ENCODE results near the gene FST.

The FST gene

DNA sequence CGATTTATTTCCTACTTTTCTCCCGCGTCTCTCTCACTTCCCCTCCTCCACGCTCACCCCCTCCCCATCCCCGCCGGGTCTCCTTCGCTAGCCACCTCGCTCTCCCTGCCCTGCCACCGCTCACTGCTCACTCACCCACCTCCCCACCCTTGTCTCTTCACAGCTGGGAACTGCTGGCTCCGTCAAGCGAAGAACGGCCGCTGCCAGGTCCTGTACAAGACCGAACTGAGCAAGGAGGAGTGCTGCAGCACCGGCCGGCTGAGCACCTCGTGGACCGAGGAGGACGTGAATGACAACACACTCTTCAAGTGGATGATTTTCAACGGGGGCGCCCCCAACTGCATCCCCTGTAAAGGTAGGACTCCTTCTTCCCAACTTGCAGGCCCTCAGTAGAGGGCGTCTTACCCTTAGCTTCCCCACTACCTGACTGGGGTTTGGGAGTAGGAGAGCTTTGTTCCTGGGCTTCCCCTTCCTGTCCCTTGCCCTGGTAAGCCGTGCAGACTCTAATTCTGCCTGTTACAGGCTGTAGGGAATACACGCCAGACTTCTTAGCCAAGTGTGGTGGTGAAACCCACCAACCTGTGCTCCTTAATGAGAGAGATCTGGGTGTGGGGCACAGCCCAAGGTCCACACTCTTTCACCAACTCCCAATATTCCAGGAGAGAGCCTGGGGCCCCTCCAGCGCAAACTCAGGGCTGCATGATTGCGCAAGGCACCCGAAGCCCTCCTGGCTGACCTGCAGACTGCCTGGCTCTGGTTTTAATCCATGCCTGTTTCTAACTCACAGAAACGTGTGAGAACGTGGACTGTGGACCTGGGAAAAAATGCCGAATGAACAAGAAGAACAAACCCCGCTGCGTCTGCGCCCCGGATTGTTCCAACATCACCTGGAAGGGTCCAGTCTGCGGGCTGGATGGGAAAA, 2.5 kb downstream of the FST start:
- Histone ChIP-seq H3K9me3 (ENCODE audit: control insufficient read depth, insufficient read depth, low read length) (no peaks in the 10 kb centered on the region), H3K36me3 (ENCODE audit: control insufficient read depth, insufficient read depth, low read length) (peaks cover 5% of the 10 kb centered on the region; the same call in 1 of the 2 replicates), H3K27ac (ENCODE audit: low read length) (no peak overlapping the region), H3K4me1 (ENCODE audit: control insufficient read depth, insufficient read depth, low read length) (0 out of 2 replicates have a peak, but pooled peaks cover 1% of the 10 kb centered on the region), H3K4me3 (ENCODE audit: low read length) (peak overlapping the region; percentile 49; the same call in 1 of the 2 replicates), H3K27me3 (ENCODE audit: control insufficient read depth, insufficient read depth, low read length) (no peaks in the 10 kb centered on the region; the same call in 1 of the 2 replicates)
- WGBS (ENCODE audit: insufficient coverage, insufficient read length): no CpG with 5 or more reads among the region's 35 CpGs
- no peak for DNase-seq (ENCODE audit: low read depth, low spot score)

- Histone ChIP-seq H3K9me3 (ENCODE audit: control insufficient read depth, insufficient read depth, low read length) (no peaks in the 10 kb centered on the region), H3K27me3 (ENCODE audit: control insufficient read depth, insufficient read depth, low read length) (no peaks in the 10 kb centered on the region), H3K27ac (ENCODE audit: low read length) (no peak overlapping the region), H3K36me3 (ENCODE audit: control insufficient read depth, insufficient read depth, low read length) (peaks cover 5% of the 10 kb centered on the region; the same call in 1 of the 2 replicates), H3K4me1 (ENCODE audit: control insufficient read depth, insufficient read depth, low read length) (0 out of 2 replicates have a peak, but pooled peaks cover 1% of the 10 kb centered on the region), H3K4me3 (ENCODE audit: low read length) (no peak overlapping the region)
- WGBS (ENCODE audit: insufficient coverage, insufficient read length): no CpG with 5 or more reads among the region's 1 CpG
- DNase-seq (ENCODE audit: low read depth, low spot score): no peak
Measured at GRCh38 chr5:53487436-53487835, 7.0 kb downstream of the FST start.

DNA sequence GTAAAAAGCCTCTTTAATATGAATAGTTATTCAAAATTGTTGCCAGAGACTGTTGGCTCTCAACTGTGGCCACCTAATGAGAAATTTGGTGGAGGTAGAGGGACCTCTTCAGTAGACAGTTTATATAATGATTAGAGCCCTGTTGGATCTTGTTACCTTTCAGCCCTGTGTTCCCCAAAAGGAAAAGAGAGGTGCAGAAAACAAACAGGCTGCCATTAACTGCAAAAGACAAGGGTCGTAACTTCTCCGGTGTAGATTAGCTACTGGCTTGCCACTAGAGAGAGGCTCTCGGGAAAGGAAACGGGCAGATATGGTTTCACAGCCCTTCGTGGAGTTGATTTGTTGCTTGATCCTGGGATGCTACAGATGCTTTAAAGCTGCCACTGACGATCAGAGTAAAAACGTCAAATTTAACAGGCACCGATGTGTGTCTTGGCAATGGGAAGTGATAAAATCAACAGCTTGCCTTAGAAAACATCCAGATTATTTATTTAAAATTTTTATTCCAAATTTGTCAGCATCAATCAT, 7.8 kb downstream of the FST start:
- H3K4me1 ChIP-seq (ENCODE audit: control insufficient read depth, insufficient read depth, low read length): no peaks in the 10 kb centered on the region
- no peaks in the 10 kb centered on the region for H3K27me3 ChIP-seq (ENCODE audit: control insufficient read depth, insufficient read depth, low read length)
- no peak overlapping the region for H3K27ac ChIP-seq (ENCODE audit: low read length)
- no peak for DNase-seq (ENCODE audit: low read depth, low spot score)
- H3K9me3 ChIP-seq (ENCODE audit: control insufficient read depth, insufficient read depth, low read length): no peaks in the 10 kb centered on the region
- WGBS (ENCODE audit: insufficient coverage, insufficient read length): no CpG with 5 or more reads among the region's 8 CpGs
- no peak overlapping the region for H3K4me3 ChIP-seq (ENCODE audit: low read length)
- peaks cover 5% of the 10 kb centered on the region; the same call in 1 of the 2 replicates for H3K36me3 ChIP-seq (ENCODE audit: control insufficient read depth, insufficient read depth, low read length)

DNA sequence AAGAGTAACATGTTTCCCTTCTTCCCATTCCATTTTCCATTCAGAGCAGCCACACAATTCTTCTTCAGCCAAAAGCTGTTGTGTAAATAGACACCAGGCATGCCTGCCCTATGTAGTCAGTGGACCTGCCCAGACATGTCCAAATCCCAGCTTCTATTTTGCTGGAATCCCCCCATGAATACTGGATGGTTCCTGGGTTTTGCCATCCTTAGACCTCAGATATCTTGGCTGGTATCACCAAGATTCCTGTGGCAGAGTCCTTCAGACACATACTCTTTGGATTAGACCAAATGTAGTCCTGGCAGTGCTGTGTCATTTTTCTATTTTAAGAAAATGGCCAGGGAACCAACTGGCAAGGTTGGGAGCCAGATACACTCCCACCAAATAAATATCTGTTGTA, 10.3 kb downstream of the FST start:
- no peaks in the 10 kb centered on the region for H3K9me3 ChIP-seq (ENCODE audit: control insufficient read depth, insufficient read depth, low read length)
- H3K27ac ChIP-seq (ENCODE audit: low read length): no peak overlapping the region
- H3K4me1 ChIP-seq (ENCODE audit: control insufficient read depth, insufficient read depth, low read length): no peaks in the 10 kb centered on the region
- H3K4me3 ChIP-seq (ENCODE audit: low read length): no peak overlapping the region
- H3K36me3 ChIP-seq (ENCODE audit: control insufficient read depth, insufficient read depth, low read length): no peaks in the 10 kb centered on the region
- no peaks in the 10 kb centered on the region for H3K27me3 ChIP-seq (ENCODE audit: control insufficient read depth, insufficient read depth, low read length)
- no peak for DNase-seq (ENCODE audit: low read depth, low spot score)

- Histone ChIP-seq H3K36me3 (ENCODE audit: control insufficient read depth, insufficient read depth, low read length) (no peaks in the 10 kb centered on the region), H3K9me3 (ENCODE audit: control insufficient read depth, insufficient read depth, low read length) (no peaks in the 10 kb centered on the region), H3K27ac (ENCODE audit: low read length) (no peak overlapping the region), H3K4me1 (ENCODE audit: control insufficient read depth, insufficient read depth, low read length) (no peaks in the 10 kb centered on the region; the same call in 1 of the 2 replicates), H3K27me3 (ENCODE audit: control insufficient read depth, insufficient read depth, low read length) (no peaks in the 10 kb centered on the region), H3K4me3 (ENCODE audit: low read length) (no peak overlapping the region)
- WGBS (ENCODE audit: insufficient coverage, insufficient read length): no CpG with 5 or more reads among the region's 2 CpGs
- DNase-seq (ENCODE audit: low read depth, low spot score): no peak
Measured at GRCh38 chr5:53501054-53501453, 20.6 kb downstream of the FST start.

GRCh38 chr5:53503562-53504218, 23.3 kb downstream of the FST start:
- H3K4me1 ChIP-seq (ENCODE audit: control insufficient read depth, insufficient read depth, low read length): no peaks in the 10 kb centered on the region; the same call in 1 of the 2 replicates
- no peaks in the 10 kb centered on the region for H3K36me3 ChIP-seq (ENCODE audit: control insufficient read depth, insufficient read depth, low read length)
- H3K9me3 ChIP-seq (ENCODE audit: control insufficient read depth, insufficient read depth, low read length): no peaks in the 10 kb centered on the region; the same call in none of the 2 replicates
- no peak overlapping the region for H3K27ac ChIP-seq (ENCODE audit: low read length)
- H3K4me3 ChIP-seq (ENCODE audit: low read length): no peak overlapping the region
- 100% methylated on average over 1 of the region's 3 CpGs for WGBS (ENCODE audit: insufficient coverage, insufficient read length)
- no peaks in the 10 kb centered on the region for H3K27me3 ChIP-seq (ENCODE audit: control insufficient read depth, insufficient read depth, low read length)
- DNase-seq (ENCODE audit: low read depth, low spot score): no peak

DNA sequence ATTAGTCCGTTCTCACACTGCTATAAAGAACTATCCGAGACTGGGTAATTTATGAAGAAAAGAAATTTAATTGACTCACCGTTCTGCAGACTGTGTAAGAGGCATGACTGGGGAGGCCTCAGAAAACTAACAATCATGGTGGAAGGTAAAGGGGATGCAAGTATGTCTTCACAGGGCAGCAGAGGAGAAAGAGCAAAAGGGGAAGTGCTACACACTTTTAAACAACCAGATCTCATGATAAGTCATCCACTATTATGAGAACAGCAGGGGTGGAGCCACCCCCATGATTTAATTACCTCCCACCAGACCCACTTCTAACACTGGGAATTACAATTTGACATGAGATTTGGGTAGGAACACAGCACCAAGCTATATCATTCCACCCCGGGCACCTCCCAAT, 26.6 kb downstream of the FST start:
- no peak for DNase-seq (ENCODE audit: low read depth, low spot score)
- Histone ChIP-seq H3K4me1 (ENCODE audit: control insufficient read depth, insufficient read depth, low read length) (no peaks in the 10 kb centered on the region; the same call in 1 of the 2 replicates), H3K9me3 (ENCODE audit: control insufficient read depth, insufficient read depth, low read length) (no peaks in the 10 kb centered on the region; the same call in none of the 2 replicates), H3K4me3 (ENCODE audit: low read length) (no peak overlapping the region), H3K27ac (ENCODE audit: low read length) (no peak overlapping the region), H3K36me3 (ENCODE audit: control insufficient read depth, insufficient read depth, low read length) (no peaks in the 10 kb centered on the region), H3K27me3 (ENCODE audit: control insufficient read depth, insufficient read depth, low read length) (no peaks in the 10 kb centered on the region)
- no CpG with 5 or more reads among the region's 4 CpGs for WGBS (ENCODE audit: insufficient coverage, insufficient read length)

GRCh38 chr5:53508125-53508524, 27.7 kb downstream of the FST start:
- no peaks in the 10 kb centered on the region for H3K27me3 ChIP-seq (ENCODE audit: control insufficient read depth, insufficient read depth, low read length)
- DNase-seq (ENCODE audit: low read depth, low spot score): no peak
- no peaks in the 10 kb centered on the region for H3K36me3 ChIP-seq (ENCODE audit: control insufficient read depth, insufficient read depth, low read length)
- no CpG with 5 or more reads among the region's 3 CpGs for WGBS (ENCODE audit: insufficient coverage, insufficient read length)
- no peak overlapping the region for H3K27ac ChIP-seq (ENCODE audit: low read length)
- no peaks in the 10 kb centered on the region; the same call in 1 of the 2 replicates for H3K4me1 ChIP-seq (ENCODE audit: control insufficient read depth, insufficient read depth, low read length)
- H3K9me3 ChIP-seq (ENCODE audit: control insufficient read depth, insufficient read depth, low read length): no peaks in the 10 kb centered on the region; the same call in none of the 2 replicates
- no peak overlapping the region for H3K4me3 ChIP-seq (ENCODE audit: low read length)

DNA sequence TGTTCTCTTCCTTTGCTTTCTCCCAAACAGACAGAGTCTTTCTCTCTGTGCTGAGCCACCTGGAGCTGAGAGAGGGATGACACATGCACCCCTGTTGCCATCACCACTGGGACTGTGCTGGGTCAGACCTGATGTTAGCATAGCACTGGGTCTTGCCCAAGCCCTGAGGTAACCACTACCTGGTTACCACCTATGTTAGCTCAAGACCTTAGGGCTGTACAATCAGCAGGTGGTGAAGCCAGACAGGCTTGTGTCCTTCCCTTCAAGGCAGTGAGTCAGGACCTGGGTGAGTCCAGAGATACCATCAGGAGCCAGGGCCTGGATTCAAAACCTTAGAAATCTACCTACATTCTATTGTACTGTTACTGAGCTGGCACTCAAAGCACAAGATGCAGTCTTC, 32.1 kb downstream of the FST start:
- Histone ChIP-seq H3K27ac (ENCODE audit: low read length) (no peak overlapping the region), H3K4me3 (ENCODE audit: low read length) (no peak overlapping the region), H3K27me3 (ENCODE audit: control insufficient read depth, insufficient read depth, low read length) (no peaks in the 10 kb centered on the region), H3K4me1 (ENCODE audit: control insufficient read depth, insufficient read depth, low read length) (no peaks in the 10 kb centered on the region; the same call in 1 of the 2 replicates), H3K9me3 (ENCODE audit: control insufficient read depth, insufficient read depth, low read length) (no peaks in the 10 kb centered on the region; the same call in none of the 2 replicates), H3K36me3 (ENCODE audit: control insufficient read depth, insufficient read depth, low read length) (no peaks in the 10 kb centered on the region)
- DNase-seq (ENCODE audit: low read depth, low spot score): no peak

GRCh38 chr5:53515988-53516387, 35.6 kb downstream of the FST start:
- no peak overlapping the region for H3K4me3 ChIP-seq (ENCODE audit: low read length)
- H3K27ac ChIP-seq (ENCODE audit: low read length): no peak overlapping the region
- no peaks in the 10 kb centered on the region; the same call in 1 of the 2 replicates for H3K9me3 ChIP-seq (ENCODE audit: control insufficient read depth, insufficient read depth, low read length)
- H3K27me3 ChIP-seq (ENCODE audit: control insufficient read depth, insufficient read depth, low read length): no peaks in the 10 kb centered on the region
- H3K36me3 ChIP-seq (ENCODE audit: control insufficient read depth, insufficient read depth, low read length): no peaks in the 10 kb centered on the region
- no peak for DNase-seq (ENCODE audit: low read depth, low spot score)
- WGBS (ENCODE audit: insufficient coverage, insufficient read length): no CpG with 5 or more reads among the region's 6 CpGs
- H3K4me1 ChIP-seq (ENCODE audit: control insufficient read depth, insufficient read depth, low read length): no peaks in the 10 kb centered on the region; the same call in 1 of the 2 replicates
